HG03103 (cell line): ENCODE measurements around the gene ARL6IP5.

Experiments
- ATAC-seq: cut with Tn5 transposase; IDR thresholded peaks from one replicate; pipeline ENCODE4 v1.9.1; 2021; ENCODE audit warnings: low read depth; ENCODE audit not compliant: unreplicated experiment

ARL6IP5 gene

GRCh38 chr3:69149586-69149985, 64.8 kb downstream of the ARL6IP5 start:
- no peak for ATAC-seq
